NOMO-1 treated with dmso at 0.1 percent for 144 hours (cell line): ENCODE measurements around the gene CALM1.

Source experiments
- DNase-seq: peaks from one replicate; lab custom pipeline; 2025; ENCODE audit not compliant: unreplicated experiment; lab: John Stamatoyannopoulos, UW

The CALM1 gene

GRCh38 chr14:90440021-90440451 lies 43.2 kb downstream of the CALM1 start:
- no peak for DNase-seq

- no peak for DNase-seq
These were observed 43.8 kb downstream of the CALM1 start for GRCh38 chr14:90440592-90440991.

GRCh38 chr14:90442388-90442787 lies 45.6 kb downstream of the CALM1 start:
- DNase-seq: no peak

GRCh38 chr14:90443161-90444076 lies 46.6 kb downstream of the CALM1 start:
- no peak for DNase-seq

GRCh38 chr14:90444077-90444696 lies 47.4 kb downstream of the CALM1 start:
- DNase-seq: no peak

GRCh38 chr14:90445011-90445410 lies 48.2 kb downstream of the CALM1 start:
- DNase-seq: no peak

- DNase-seq: no peak
These were observed 49.6 kb downstream of the CALM1 start for GRCh38 chr14:90446405-90446804.

- no peak for DNase-seq
These were observed 51.1 kb downstream of the CALM1 start for GRCh38 chr14:90447720-90448497.

- no peak for DNase-seq
These were observed 52.6 kb downstream of the CALM1 start for GRCh38 chr14:90449411-90449810.

- DNase-seq: no peak
These were observed 53.3 kb downstream of the CALM1 start for GRCh38 chr14:90450151-90450550.

- DNase-seq: no peak
These were observed 53.8 kb downstream of the CALM1 start for GRCh38 chr14:90450667-90451066.

- DNase-seq: no peak
These were observed 54.6 kb downstream of the CALM1 start for GRCh38 chr14:90451443-90451842.

- DNase-seq: no peak
These were observed 55.1 kb downstream of the CALM1 start for GRCh38 chr14:90451961-90452360.

- DNase-seq: no peak
These were observed 55.5 kb downstream of the CALM1 start for GRCh38 chr14:90452366-90452765.

GRCh38 chr14:90453401-90453951 lies 56.6 kb downstream of the CALM1 start:
- DNase-seq: no peak

- no peak for DNase-seq
These were observed 57.5 kb downstream of the CALM1 start for GRCh38 chr14:90454041-90455000.

GRCh38 chr14:90455100-90455571 lies 58.3 kb downstream of the CALM1 start:
- no peak for DNase-seq

GRCh38 chr14:90456551-90456950 lies 59.7 kb downstream of the CALM1 start:
- no peak for DNase-seq

- DNase-seq: no peak
These were observed 60.4 kb downstream of the CALM1 start for GRCh38 chr14:90457186-90457585.
